Measurements from ENCODE around the gene RABGAP1L.

Gene RABGAP1L

DNA sequence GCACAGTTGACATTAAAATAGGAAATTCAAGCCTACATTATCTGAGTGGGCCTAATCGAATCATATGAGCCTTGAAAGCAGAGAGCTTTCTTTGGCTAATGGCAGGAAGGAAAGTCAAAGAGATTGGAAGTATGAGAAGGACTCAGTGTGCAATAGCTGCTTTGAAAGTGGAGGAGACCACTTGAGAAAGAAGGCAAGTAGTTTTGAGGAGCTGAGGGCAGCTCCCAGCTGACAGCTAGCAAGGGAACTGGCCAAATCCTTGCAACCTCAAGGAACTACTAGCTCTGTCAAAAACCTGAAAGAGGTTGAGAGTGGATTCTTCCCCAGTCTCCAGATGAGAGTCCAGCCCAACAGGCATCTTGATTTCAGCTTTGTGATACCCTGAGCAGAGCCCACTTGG lies 691.4 kb downstream of the RABGAP1L start:
- no peak for TF ChIP-seq POLR2AphosphoS5 (IDR thresholded peaks at IDR 0.05; ENCODE audit: borderline replicate concordance, low read depth, low read length)
- no peak for TF ChIP-seq FOXP2 (optimal IDR thresholded peaks at IDR 0.05; ENCODE audit: control extremely low read depth, extremely low read length, insufficient read depth)
- TF ChIP-seq EZH2 (IDR thresholded peaks at IDR 0.05): no peak
- DNase-seq (ENCODE audit: low read depth, low spot score): no peak
- Histone ChIP-seq H3K9me3 (ENCODE audit: low read depth, low read length) (no peaks in the 10 kb centered on the region), H3K9ac (ENCODE audit: insufficient read length) (no peak overlapping the region), H3K4me3 (no peak overlapping the region), H3K27ac (no peak overlapping the region), H3K36me3 (ENCODE audit: insufficient read depth, low read length) (no peaks in the 10 kb centered on the region)

DNA sequence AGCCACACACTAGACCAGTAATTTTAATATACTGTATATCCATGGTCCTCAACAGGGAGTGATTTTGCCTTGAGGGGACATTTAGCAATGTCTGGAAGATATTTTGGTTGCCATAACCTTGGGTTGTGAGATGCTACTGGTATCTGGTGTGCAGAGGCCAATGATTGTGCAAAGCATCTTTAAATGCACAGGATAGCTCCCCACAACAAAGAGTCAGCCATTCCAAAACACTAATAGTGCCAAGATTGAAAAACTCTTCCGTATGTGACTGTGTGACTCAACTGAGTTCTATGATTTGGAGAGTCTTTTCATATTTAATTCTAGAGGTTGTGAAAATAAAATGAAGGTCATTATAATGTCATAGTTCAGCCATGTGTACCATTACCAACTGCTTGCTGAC lies 699.0 kb downstream of the RABGAP1L start:
- no peak overlapping the region for H3K4me3 ChIP-seq
- no peak overlapping the region for H3K27ac ChIP-seq
- TF ChIP-seq FOXP2 (optimal IDR thresholded peaks at IDR 0.05; ENCODE audit: control extremely low read depth, extremely low read length, insufficient read depth) (no peak), POLR2AphosphoS5 (IDR thresholded peaks at IDR 0.05; ENCODE audit: borderline replicate concordance, low read depth, low read length) (no peak), EZH2 (IDR thresholded peaks at IDR 0.05) (no peak)
- no peaks in the 10 kb centered on the region for H3K36me3 ChIP-seq (ENCODE audit: insufficient read depth, low read length)
- no peak for DNase-seq (ENCODE audit: low read depth, low spot score)
- no peak overlapping the region for H3K9ac ChIP-seq (ENCODE audit: insufficient read length)
- H3K9me3 ChIP-seq (ENCODE audit: low read depth, low read length): no peaks in the 10 kb centered on the region

DNA sequence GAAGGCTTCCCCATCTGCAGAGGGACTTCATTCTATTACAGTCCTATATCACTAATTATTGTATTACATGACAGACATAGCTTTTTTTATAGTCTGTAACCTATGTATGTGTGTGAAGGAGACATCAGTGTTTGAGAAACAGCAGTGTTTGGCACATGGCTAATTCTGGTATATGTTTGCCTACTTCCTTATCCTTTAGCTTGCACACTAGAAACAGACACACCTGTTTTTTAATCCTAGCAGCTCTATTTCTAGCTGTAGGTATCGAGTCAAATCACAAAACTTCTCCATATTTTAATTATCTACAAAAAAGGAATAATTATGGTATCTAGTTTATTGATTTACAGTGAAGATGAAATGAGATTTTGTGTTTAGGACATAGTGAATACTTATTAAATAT lies 711.0 kb downstream of the RABGAP1L start:
- H3K9me3 ChIP-seq (ENCODE audit: low read depth, low read length): no peaks in the 10 kb centered on the region
- no peak for DNase-seq (ENCODE audit: low read depth, low spot score)
- no peak overlapping the region for H3K9ac ChIP-seq (ENCODE audit: insufficient read length)
- no peak for TF ChIP-seq FOXP2 (optimal IDR thresholded peaks at IDR 0.05; ENCODE audit: control extremely low read depth, extremely low read length, insufficient read depth)
- no peak for TF ChIP-seq EZH2 (IDR thresholded peaks at IDR 0.05)
- no peak for TF ChIP-seq POLR2AphosphoS5 (IDR thresholded peaks at IDR 0.05; ENCODE audit: borderline replicate concordance, low read depth, low read length)
- no peak overlapping the region for H3K27ac ChIP-seq
- no peaks in the 10 kb centered on the region for H3K36me3 ChIP-seq (ENCODE audit: insufficient read depth, low read length)
- H3K4me3 ChIP-seq: no peak overlapping the region

DNA sequence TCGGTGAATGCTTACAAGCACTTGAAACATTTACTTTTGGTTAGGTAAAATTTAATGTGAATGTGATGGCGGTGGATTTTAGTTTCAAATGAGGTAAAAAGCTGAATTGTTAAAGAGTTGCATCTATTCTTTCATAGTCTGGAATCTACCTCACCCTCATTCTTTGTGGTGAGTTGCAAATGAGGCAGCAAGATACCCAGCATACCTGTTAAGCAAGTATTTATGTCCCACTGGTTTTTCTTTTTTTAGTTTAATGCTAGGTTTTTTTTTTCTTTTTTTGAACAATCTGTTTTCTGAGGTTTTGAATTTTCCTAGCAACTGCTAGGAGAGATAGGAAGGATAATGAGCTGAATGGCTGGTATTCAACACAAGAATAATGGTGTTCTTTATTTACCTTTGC lies 712.6 kb downstream of the RABGAP1L start:
- no peak for DNase-seq (ENCODE audit: low read depth, low spot score)
- TF ChIP-seq FOXP2 (optimal IDR thresholded peaks at IDR 0.05; ENCODE audit: control extremely low read depth, extremely low read length, insufficient read depth) (no peak), POLR2AphosphoS5 (IDR thresholded peaks at IDR 0.05; ENCODE audit: borderline replicate concordance, low read depth, low read length) (no peak), EZH2 (IDR thresholded peaks at IDR 0.05) (no peak)
- no peak overlapping the region for H3K27ac ChIP-seq
- H3K4me3 ChIP-seq: no peak overlapping the region
- no peaks in the 10 kb centered on the region for H3K9me3 ChIP-seq (ENCODE audit: low read depth, low read length)
- no peak overlapping the region for H3K9ac ChIP-seq (ENCODE audit: insufficient read length)
- no peaks in the 10 kb centered on the region for H3K36me3 ChIP-seq (ENCODE audit: insufficient read depth, low read length)

DNA sequence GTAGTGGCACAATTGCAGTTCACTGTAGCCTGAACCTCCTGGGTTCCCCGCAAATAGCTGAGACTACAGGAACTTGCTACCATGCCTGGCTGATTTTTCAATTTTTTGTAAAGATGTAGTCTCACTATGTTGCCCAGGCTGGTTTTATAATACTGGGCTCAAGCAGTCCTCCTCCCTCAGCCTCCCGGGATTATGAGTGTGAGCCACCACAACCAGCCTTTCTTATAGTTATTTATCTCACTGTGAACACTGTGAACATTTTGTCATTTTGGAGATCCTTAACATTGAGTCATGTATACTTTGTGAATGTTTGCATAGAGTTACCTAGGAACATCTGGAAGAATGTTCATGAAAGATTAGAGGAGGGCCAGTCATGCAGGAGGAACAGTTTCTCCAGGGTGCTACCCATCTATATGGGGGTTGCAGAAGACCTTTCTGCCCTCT lies 713.3 kb downstream of the RABGAP1L start:
- TF ChIP-seq FOXP2 (optimal IDR thresholded peaks at IDR 0.05; ENCODE audit: control extremely low read depth, extremely low read length, insufficient read depth) (no peak), POLR2AphosphoS5 (IDR thresholded peaks at IDR 0.05; ENCODE audit: borderline replicate concordance, low read depth, low read length) (no peak), EZH2 (IDR thresholded peaks at IDR 0.05) (no peak)
- Histone ChIP-seq H3K27ac (no peak overlapping the region), H3K4me3 (no peak overlapping the region), H3K9ac (ENCODE audit: insufficient read length) (no peak overlapping the region), H3K9me3 (ENCODE audit: low read depth, low read length) (no peaks in the 10 kb centered on the region), H3K36me3 (ENCODE audit: insufficient read depth, low read length) (no peaks in the 10 kb centered on the region)
- DNase-seq (ENCODE audit: low read depth, low spot score): no peak

DNA sequence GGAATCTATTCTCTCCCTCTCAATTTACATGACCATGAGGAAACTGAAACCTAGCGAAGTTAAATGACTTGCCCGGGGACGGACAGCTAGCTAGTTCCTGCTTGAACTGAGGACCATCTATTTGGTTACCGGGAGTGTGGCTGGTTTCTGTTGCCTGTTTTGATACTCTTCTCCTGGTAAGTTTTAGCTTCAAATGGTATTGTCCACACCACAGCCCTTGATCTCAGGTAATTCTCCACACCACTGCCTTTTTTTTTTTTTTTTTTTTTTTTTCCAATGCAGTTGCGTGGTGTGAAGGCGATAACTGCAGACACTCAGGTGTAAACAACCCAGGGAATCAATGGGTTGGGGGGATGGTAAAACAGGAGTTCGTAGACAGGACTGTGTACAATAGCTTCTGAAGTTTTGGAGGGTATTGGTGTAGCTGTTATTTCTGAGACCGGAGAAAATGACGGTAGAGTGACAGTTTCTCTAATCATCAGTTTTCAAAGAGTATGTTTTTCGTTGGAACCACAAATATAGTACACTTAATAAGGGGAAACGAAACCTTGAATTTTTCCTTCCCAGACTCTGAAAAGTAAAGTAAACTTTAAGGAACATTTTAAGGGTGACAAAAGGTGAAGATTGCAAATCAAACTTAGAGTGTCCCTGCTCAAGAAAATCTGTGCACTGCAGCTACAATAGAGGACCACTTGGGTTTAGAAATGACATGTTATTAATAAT lies 715.2 kb downstream of the RABGAP1L start:
- no peaks in the 10 kb centered on the region for H3K9me3 ChIP-seq (ENCODE audit: low read depth, low read length)
- no peaks in the 10 kb centered on the region for H3K36me3 ChIP-seq (ENCODE audit: insufficient read depth, low read length)
- H3K4me3 ChIP-seq: no peak overlapping the region
- no peak overlapping the region for H3K9ac ChIP-seq (ENCODE audit: insufficient read length)
- H3K27ac ChIP-seq: no peak overlapping the region
- TF ChIP-seq FOXP2 (optimal IDR thresholded peaks at IDR 0.05; ENCODE audit: control extremely low read depth, extremely low read length, insufficient read depth) (no peak), POLR2AphosphoS5 (IDR thresholded peaks at IDR 0.05; ENCODE audit: borderline replicate concordance, low read depth, low read length) (no peak), EZH2 (IDR thresholded peaks at IDR 0.05) (no peak)
- DNase-seq (ENCODE audit: low read depth, low spot score): no peak

DNA sequence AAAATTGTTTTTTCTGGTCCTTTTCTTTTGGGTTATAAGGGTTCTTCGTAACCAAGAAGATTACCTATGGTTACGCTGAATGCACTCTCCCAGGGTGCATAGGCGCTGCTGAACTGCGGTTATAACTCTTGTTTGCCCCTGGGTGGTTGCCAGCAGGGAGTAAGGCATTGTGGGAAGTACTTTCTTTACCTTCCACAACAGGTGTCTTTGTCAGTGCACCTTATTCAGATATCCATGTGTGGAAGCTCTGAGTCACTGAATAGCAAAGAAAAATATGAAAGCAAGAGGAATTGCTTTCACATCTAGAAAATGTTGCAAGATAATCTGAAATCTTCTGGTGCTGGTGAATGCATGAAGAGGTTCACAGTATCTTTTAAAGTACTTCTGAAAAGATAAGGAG lies 716.0 kb downstream of the RABGAP1L start:
- no peak for DNase-seq (ENCODE audit: low read depth, low spot score)
- no peaks in the 10 kb centered on the region for H3K36me3 ChIP-seq (ENCODE audit: insufficient read depth, low read length)
- no peak overlapping the region for H3K9ac ChIP-seq (ENCODE audit: insufficient read length)
- no peak overlapping the region for H3K4me3 ChIP-seq
- no peaks in the 10 kb centered on the region for H3K9me3 ChIP-seq (ENCODE audit: low read depth, low read length)
- TF ChIP-seq POLR2AphosphoS5 (IDR thresholded peaks at IDR 0.05; ENCODE audit: borderline replicate concordance, low read depth, low read length) (no peak), EZH2 (IDR thresholded peaks at IDR 0.05) (no peak), FOXP2 (optimal IDR thresholded peaks at IDR 0.05; ENCODE audit: control extremely low read depth, extremely low read length, insufficient read depth) (no peak)
- H3K27ac ChIP-seq: no peak overlapping the region

DNA sequence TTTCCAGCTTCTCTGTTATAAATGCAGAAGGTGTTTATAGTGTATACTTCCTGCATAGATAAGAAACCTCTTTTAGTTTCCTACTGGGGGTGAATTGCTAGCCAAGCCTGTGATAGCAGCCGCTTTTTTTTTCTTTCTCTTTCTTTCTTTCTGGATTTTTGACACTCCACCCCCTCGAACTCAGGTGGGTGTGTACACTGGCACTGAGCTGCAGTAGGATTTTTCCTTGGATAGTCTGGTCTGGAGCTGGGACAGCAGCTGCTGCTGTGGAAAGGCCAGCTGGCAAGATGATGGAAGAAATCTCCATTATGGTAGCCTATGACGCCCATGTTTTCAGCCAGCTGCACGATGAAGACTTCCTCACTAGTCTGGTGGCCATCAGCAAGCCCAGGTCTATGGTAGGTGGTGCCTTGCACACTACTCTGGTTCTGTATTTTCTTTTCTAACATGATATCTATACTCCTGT lies 717.9 kb downstream of the RABGAP1L start:
- H3K27ac ChIP-seq: no peak overlapping the region
- H3K9ac ChIP-seq (ENCODE audit: insufficient read length): no peak overlapping the region
- H3K9me3 ChIP-seq (ENCODE audit: low read depth, low read length): no peaks in the 10 kb centered on the region
- no peak for DNase-seq (ENCODE audit: low read depth, low spot score)
- TF ChIP-seq POLR2AphosphoS5 (IDR thresholded peaks at IDR 0.05; ENCODE audit: borderline replicate concordance, low read depth, low read length) (no peak), EZH2 (IDR thresholded peaks at IDR 0.05) (no peak), FOXP2 (optimal IDR thresholded peaks at IDR 0.05; ENCODE audit: control extremely low read depth, extremely low read length, insufficient read depth) (no peak)
- no peak overlapping the region for H3K4me3 ChIP-seq
- no peaks in the 10 kb centered on the region for H3K36me3 ChIP-seq (ENCODE audit: insufficient read depth, low read length)

DNA sequence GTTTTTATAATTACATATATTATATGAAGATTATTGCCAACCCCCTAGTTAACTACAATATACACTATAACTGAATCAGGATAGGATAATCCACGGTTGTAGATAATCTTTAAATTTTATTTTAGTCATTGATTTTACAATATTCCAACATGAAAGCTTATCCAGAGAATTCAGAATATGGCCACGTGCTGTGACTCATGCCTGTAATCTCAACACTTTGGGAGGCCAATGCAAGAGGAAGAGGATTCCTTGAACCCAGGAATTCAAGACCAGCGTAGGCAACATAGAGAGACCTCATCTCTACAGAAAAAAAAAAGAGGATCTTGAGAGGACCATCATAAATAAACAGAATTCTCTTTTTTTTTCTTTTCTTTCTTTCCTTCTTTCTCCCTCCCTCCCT lies 720.9 kb downstream of the RABGAP1L start:
- Histone ChIP-seq H3K4me3 (no peak overlapping the region), H3K9ac (ENCODE audit: insufficient read length) (no peak overlapping the region), H3K36me3 (ENCODE audit: insufficient read depth, low read length) (no peaks in the 10 kb centered on the region), H3K27ac (no peak overlapping the region), H3K9me3 (ENCODE audit: low read depth, low read length) (no peaks in the 10 kb centered on the region)
- no peak for TF ChIP-seq FOXP2 (optimal IDR thresholded peaks at IDR 0.05; ENCODE audit: control extremely low read depth, extremely low read length, insufficient read depth)
- no peak for TF ChIP-seq POLR2AphosphoS5 (IDR thresholded peaks at IDR 0.05; ENCODE audit: borderline replicate concordance, low read depth, low read length)
- no peak for TF ChIP-seq EZH2 (IDR thresholded peaks at IDR 0.05)
- DNase-seq (ENCODE audit: low read depth, low spot score): no peak
